ENCODE results near the gene STARD8. TPM values are rescaled to one million over a fixed set of nuclear protein-coding genes. Genes with fewer than 3 reads are reported as not detected.

STARD8 gene
- total RNA-seq, 1 donor from 2014 or later, result 24.2 TPM

GRCh38 chrX:68762766-68763165 lies 115.3 kb downstream of the STARD8 start:
- DNase-seq (ENCODE audit: low spot score) (no peak), ATAC-seq (peak; percentile 93)
- intact Hi-C loops (cut with DNase I), result no loop called here

DNA sequence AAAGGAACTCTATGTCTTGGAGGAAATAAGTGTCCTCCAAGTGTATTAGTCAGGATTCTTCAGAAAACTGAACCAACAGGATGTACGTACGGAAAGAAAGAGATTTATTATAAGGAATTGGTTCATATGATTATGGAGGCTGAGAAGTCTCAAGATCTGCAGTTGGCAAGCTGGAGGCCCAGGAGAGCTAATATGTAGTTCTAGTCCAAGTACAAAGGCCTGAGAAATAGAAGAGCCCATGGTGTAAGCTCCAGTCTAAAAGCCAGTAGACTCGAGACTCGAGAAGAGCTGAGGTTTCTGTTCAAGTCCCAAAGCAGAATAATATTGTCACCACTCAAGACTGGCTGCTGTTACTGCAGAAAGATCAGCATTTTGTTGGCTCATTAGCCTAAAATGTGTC lies 116.0 kb downstream of the STARD8 start:
- DNase-seq (ENCODE audit: low spot score) (no peak), ATAC-seq (peak; percentile 45)
- intact Hi-C loops (cut with DNase I), result no loop called here

Other genes with a start within 250 kb of the STARD8 start
- 19.6 TPM for gene OPHN1, start 214.2 kb upstream of the STARD8 start, total RNA-seq
- 43.2 TPM for gene YIPF6, start 148.6 kb upstream of the STARD8 start, total RNA-seq
- gene EFNB1, start 181.4 kb downstream of the STARD8 start, total RNA-seq, result 69.5 TPM